ENCODE measurements around the gene KLHL20. TPM values are rescaled to one million over a fixed set of nuclear protein-coding genes. Genes with fewer than 3 reads are reported as not detected.

Gene KLHL20
- total and polyA plus RNA-seq, 2 of the 13 experiments (the other 11 are each of a cell fraction or from before 2014, with no cell fraction given) = 7.4 to 14.3 TPM

- TF ChIP-seq ZNF274 (CRISPR knock-in tag; IDR thresholded peaks at IDR 0.05) = no peak
- no peak for TF ChIP-seq GATAD2A (CRISPR knock-in tag; IDR thresholded peaks at IDR 0.05)
- no peak for TF ChIP-seq ZKSCAN5 (CRISPR knock-in tag; IDR thresholded peaks at IDR 0.05)
- TF ChIP-seq TBX3 (IDR thresholded peaks at IDR 0.05; ENCODE audit: borderline replicate concordance) = no peak
- no peak for TF ChIP-seq HNF4G (IDR thresholded peaks at IDR 0.05; ENCODE audit: borderline replicate concordance, low read depth, low read length)
- no peak for TF ChIP-seq HNF4G (CRISPR knock-in tag; IDR thresholded peaks at IDR 0.05; ENCODE audit: borderline replicate concordance, low read depth)
- no peak for TF ChIP-seq MYC (CRISPR knock-in tag; IDR thresholded peaks at IDR 0.05; ENCODE audit: borderline replicate concordance)
- TF ChIP-seq ZNF12 (CRISPR knock-in tag; IDR thresholded peaks at IDR 0.05) = no peak
- TF ChIP-seq ARID4A (CRISPR knock-in tag; IDR thresholded peaks at IDR 0.05; ENCODE audit: borderline replicate concordance) = no peak
- TF ChIP-seq ZBTB39 (CRISPR knock-in tag; IDR thresholded peaks at IDR 0.05) = no peak
- TF ChIP-seq, protein P1, sequence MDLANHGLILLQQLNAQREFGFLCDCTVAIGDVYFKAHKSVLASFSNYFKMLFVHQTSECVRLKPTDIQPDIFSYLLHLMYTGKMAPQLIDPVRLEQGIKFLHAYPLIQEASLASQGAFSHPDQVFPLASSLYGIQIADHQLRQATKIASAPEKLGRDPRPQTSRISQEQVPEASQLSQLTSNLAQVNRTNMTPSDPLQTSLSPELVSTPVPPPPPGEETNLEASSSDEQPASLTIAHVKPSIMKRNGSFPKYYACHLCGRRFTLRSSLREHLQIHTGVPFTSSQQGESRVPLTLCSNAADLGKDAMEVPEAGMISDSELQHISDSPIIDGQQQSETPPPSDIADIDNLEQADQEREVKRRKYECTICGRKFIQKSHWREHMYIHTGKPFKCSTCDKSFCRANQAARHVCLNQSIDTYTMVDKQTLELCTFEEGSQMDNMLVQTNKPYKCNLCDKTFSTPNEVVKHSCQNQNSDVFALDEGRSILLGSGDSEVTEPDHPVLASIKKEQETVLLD (CRISPR knock-in tag; IDR thresholded peaks at IDR 0.05; ENCODE audit: low read depth) = no peak
- TF ChIP-seq EZH2 (conservative IDR thresholded peaks at IDR 0.05; ENCODE audit: low read depth, low read length) = no peak
- no peak for TF ChIP-seq ZFX (CRISPR knock-in tag; IDR thresholded peaks at IDR 0.05; ENCODE audit: low read depth)
- TF ChIP-seq MZF1 (CRISPR knock-in tag; IDR thresholded peaks at IDR 0.05; ENCODE audit: borderline replicate concordance) = no peak
- BruUV-seq (replicated peaks) = no TSS peak
- no peak overlapping the region for H3K4me2 ChIP-seq (ENCODE audit: low read depth, low read length)
- no peak overlapping the region for H3K27ac ChIP-seq (ENCODE audit: extremely low read length, insufficient read depth, low read length)
- H4K20me1 ChIP-seq (ENCODE audit: insufficient read depth, low read length) = no peaks in the 10 kb centered on the region
- no peaks in the 10 kb centered on the region for H3K9me3 ChIP-seq (ENCODE audit: low read length)
- FAIRE-seq (no peak), DNase-seq (ENCODE audit: low spot score) (no peak), ATAC-seq (no peak)
- H3K36me3 ChIP-seq (replicated peaks in 1 of 2; ENCODE audit: control insufficient read depth in 1 of 2, insufficient read depth in 2 of 2, low read length in 2 of 2) = peaks cover 2 to 48% of the 10 kb centered on the region in 2 experiments; a peak in 4 of 5 replicates
- no peak overlapping the region for H3K9ac ChIP-seq (ENCODE audit: insufficient read depth, low read depth, low read length)
- in situ Hi-C loops (cut with HindIII; ENCODE audit: extremely low pct_ligation_motif_present, low pct_unique_long_range_greater_than_20kb) (no loop called here), intact Hi-C loops (cut with micrococcal nuclease; ENCODE audit: unreplicated experiment) (no loop called here)
- 95% methylated on average over 4 of the region's 4 CpGs for WGBS (ENCODE audit: low lambda C conversion rate)
- H3K79me2 ChIP-seq (ENCODE audit: insufficient read depth, low read length) = no peaks in the 10 kb centered on the region
- ChIA-PET CTCF (ENCODE audit: low intra/inter-chr PET ratio, low total read pairs) (no interaction called here), POLR2A (no interaction called here)
- H3K27me3 ChIP-seq (ENCODE audit: control insufficient read depth in 1 of 2, insufficient read depth in 2 of 2, low read length in 2 of 2) = no peaks in the 10 kb centered on the region; a peak in 1 of 5 replicates
- no peak overlapping the region for H3K4me3 ChIP-seq (replicated peaks in 1 of 3; ENCODE audit: insufficient read depth in 1 of 3, low read depth in 2 of 3, low read length in 3 of 3)
- H2AFZ ChIP-seq (ENCODE audit: low read length) = no peak overlapping the region
- no peaks in the 10 kb centered on the region for H3K4me1 ChIP-seq (ENCODE audit: insufficient read depth, low read length)
These were observed 65.2 kb downstream of the KLHL20 start for GRCh38 chr1:173779936-173780335.

All from HepG2 (cell line).